GM12874 (cell line): ENCODE measurements around the gene ZNF536.

Source experiments
- CTCF ChIP-seq: IDR thresholded peaks from 2 replicates; pipeline ENCODE4 v1.5.1; 2011; ENCODE audit warnings: low read depth, mild to moderate bottlenecking, control low read depth, low read length, moderate library complexity; ENCODE audit not compliant: insufficient read depth

The ZNF536 gene

GRCh38 chr19:30543243-30543945 is 171.2 kb downstream of the ZNF536 start:
- TF ChIP-seq CTCF, result no peak

- TF ChIP-seq CTCF, result no peak
These were observed 173.6 kb downstream of the ZNF536 start for GRCh38 chr19:30545752-30546151.

GRCh38 chr19:30546332-30546731 is 174.1 kb downstream of the ZNF536 start:
- TF ChIP-seq CTCF, result no peak

GRCh38 chr19:30547246-30547645 is 175.1 kb downstream of the ZNF536 start:
- TF ChIP-seq CTCF, result no peak

- no peak for TF ChIP-seq CTCF
These were observed 177.0 kb downstream of the ZNF536 start for GRCh38 chr19:30549151-30549550.

GRCh38 chr19:30551271-30551670 is 179.1 kb downstream of the ZNF536 start:
- TF ChIP-seq CTCF, result no peak

GRCh38 chr19:30552593-30552992 is 180.4 kb downstream of the ZNF536 start:
- TF ChIP-seq CTCF, result no peak
